Dermis blood vessel endothelial cell (primary cell): ENCODE data around the gene GALNS. TPM values are rescaled to one million over a fixed set of nuclear protein-coding genes. Genes with fewer than 3 reads are reported as not detected.

Experiments used
- DNase-seq: peaks from one replicate; pipeline ENCODE4 v3.0.0; 2010
- total RNA-seq: library from RNA; depleted of rRNA; stranded (reverse); fragments of >200 nt; gene quantifications from 2 replicates; pipeline ENCODE4 v1.2.3, GENCODE V29; 2014

GALNS gene
- total RNA-seq, 1 donor from 2014 or later: 25.0 TPM

DNA sequence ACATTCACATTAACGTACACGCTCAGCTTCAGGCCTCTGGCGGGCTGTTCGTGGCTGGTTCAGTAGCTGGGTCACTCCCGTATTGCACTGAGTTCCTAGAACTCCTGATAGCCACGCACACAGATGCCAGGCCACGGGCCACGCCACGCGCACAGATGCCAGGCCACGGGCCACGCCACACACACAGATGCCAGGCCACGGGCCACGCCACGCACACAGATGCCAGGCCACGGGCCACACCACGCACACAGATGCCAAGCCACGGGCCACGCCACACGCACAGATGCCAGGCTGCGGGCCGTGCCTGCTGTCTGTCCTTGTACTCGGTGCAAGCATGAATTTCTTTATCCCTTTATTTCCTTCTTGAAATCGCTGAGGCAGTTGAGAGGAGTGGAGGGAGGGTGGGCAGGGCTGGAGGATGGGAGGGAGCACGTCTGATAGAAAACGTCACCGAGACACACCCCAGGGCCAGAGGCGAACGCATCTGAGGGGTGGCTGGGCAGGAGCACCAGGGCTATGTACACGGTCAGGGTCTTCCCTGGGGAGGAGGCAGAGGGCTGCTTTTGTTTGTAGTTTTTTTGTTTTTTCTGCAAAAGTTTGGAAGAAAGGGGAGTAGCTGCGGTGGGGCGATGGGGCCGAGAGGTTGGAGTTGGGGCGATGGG is 18.3 kb upstream of the GALNS start:
- no peak for DNase-seq

DNA sequence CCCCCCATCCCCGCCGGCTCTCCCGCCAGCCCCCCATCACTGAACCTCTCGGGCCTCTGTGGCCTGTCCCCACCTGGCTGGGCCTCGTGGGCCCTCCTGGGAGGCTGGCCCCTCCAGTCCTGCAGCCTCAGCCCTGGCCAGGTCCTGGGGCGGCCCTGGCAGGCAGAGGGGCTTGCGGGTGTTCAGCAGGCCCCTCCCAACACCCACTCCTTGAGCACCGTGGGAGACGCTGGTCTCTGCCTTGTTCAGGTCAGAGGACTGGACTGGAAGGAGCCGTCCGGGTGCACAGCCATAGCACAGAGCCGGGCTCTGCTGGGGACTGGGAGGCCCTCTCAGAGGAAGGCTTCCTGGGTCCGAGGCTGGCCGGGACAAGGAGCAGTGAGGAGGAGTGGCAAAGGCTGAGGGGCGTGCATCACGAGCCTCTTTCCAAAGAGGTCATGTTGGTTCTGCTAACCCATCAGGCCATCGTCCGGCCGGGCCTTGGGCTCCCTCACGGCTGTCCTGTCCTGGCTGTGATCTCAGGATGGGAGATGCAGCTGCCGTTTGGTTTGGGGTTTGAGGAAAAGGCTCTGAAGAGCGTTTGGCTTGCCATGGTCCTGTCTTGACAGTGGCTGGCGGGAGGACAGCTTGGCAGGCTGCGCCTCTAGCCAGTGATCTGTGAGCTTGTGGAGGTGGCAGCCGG is 16.0 kb upstream of the GALNS start:
- no peak for DNase-seq

GRCh38 chr16:88871730-88872416 is 15.1 kb upstream of the GALNS start:
- no peak for DNase-seq

- no peak for DNase-seq
Observed at GRCh38 chr16:88871349-88871702, 14.6 kb upstream of the GALNS start.

DNA sequence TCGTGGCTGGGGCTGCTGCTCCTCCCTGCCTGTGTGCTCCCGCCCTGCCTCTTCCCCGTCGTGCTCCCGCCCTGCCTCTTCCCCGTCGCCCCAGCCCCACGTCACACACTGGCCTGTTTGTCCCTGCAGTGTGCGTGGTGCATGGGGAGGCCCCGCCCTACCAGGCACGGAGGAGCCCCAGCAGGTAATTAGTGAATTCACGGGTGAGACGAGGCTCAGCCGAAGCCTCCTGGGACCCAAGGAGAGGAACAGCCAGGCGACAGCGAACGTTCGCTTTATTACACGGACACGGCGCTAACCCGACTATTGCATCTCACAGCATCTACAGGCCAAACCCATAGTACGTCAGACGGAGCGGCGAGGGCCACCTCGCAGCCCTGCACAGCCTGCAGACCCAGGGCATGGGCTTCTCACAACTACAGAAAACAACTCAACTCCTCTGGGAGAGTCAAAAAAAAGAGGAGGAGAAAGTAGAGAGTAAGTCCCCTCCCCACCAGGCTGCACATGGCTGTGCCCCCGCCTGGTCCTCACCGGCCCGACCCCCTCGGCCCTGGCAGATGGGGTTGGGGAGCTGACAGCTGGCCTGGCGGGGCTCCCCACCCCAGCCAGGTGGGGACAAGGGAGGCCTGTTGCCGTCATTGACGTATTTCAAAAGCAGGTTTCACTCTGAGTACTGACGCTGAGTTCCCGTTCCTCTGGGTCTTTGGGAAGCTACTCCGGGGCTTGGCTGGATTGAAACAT is 14.0 kb upstream of the GALNS start:
- DNase-seq: no peak

DNA sequence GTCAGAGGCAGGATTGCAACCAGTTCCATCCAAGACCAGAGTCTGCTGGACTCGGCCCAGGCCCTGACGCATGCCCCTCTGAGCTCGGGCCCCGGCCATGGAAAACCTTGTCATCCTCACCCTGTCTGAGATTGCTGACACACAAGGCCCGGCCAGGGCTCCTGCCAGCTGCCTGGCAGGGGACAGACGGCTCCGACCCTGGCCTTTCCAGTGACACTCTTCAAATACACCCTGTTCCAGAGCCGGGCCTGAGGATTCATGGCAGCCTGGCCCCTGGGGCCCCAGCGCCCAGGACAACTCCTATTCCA is 12.9 kb upstream of the GALNS start:
- no peak for DNase-seq

DNA sequence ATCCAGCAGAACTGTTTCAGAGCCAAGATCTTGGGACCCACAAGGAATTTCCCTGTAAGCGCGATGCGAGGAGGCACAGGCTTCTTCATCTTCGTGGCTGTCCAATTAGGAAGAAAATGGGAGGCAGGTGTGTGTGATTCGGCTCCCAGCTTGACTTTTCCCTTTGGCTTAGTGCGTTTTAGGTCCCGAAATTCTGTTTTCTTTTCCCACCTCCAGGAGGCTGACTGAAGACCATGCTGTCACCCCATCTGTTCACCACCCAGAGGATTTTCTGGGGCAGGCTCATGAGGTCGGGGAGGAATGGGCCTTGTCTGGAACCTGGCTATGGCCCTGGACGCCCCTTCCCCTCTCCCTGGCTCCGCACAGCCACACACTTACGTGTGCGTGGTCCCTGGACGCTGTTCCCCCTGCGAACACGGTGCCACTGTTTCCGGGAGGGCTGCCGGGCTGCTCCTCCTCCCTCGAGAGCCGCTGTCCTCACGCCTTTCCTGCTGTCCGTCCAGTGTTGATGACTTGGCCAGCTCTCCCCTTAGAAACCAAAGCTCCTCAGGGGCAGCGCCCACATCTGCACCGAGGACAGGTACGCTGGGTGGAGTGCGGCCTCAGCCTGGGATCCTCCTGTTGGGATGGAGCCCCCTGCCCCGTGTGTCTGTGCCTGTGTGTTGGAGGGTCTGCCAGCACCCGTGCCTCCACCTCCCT is 12.4 kb upstream of the GALNS start:
- DNase-seq: no peak

DNA sequence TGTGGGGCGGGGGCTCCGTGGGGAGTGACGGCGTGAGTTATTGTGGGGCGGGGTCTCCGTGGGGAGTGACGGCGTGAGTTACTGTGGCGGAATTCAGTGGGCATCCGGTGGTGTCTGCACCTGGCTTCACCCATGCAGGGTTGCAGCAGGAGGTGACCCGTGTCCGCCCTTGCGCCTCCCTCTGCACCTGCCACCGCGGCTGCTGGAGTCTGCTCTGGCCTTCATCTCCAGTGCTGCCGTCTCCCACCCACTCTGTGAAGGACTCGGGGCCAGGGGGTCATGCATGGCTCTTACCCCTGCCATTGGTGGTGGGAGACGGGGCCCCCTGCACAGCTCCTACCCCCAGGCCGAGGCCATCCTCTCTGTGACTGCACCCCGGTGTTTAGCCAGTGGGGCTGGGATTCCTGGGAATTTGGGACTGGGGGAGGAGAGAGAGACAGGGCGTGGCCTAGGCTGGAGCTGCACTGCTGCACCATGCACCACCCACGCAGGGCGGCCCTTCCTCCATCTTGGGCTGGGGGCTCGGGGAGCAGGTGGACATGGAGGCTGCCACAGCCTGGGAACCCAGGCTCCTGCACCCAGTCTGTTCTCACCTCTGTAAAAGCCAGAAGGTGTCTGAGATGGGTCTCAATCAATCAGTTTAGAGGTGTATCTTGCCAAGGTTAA is 11.0 kb upstream of the GALNS start:
- DNase-seq: no peak

GRCh38 chr16:88866151-88866920 is 9.6 kb upstream of the GALNS start, which contains the start of gene PABPN1L:
Gene PABPN1L, minus strand, starts transcription at chr16:88866660. Its CDS starts 54 bp downstream, at chr16:88866606.
- DNase-seq: no peak

DNA sequence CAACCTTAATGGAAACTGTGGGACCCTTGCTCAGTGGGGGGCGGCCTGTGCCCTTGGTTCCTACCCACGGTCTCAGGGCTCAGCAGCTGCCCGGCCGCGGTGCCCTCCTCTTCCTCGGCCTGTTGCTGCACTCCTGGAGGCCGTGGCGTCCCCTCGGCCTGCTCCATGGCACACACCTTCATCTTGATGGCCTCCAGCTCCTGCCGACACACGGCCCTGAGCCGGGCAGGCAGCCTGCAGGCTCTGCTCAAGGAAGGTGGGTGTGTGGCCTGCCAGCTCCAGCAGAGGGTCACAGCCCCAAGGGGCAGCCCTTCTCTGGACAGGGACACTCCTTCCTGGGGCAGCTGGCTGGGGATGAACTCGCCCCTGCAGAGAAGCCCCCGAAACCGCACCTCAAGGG is 9.0 kb upstream of the GALNS start:
- DNase-seq: no peak

DNA sequence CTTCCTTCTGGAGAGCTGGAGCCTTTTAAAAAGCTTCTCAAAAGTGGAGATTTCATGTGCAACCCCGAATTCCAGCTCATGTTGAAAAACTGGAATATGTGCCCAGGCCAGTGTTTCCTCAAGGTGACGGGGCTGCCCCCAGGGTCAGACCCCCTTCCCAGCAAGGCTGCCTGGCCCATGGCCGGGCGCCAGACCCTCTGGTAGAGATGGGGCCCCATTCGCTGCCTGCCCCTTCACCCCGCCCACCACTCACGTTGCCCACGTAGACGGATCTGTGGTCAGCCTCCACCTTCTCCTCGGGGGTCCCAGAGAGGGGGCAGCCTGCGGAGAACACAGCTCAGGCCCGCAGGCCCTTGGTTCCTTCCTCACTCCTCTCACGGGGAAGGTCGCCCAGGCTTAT is 8.6 kb upstream of the GALNS start:
- DNase-seq: no peak

GRCh38 chr16:88864521-88864920 is 7.8 kb upstream of the GALNS start:
- DNase-seq: no peak

DNA sequence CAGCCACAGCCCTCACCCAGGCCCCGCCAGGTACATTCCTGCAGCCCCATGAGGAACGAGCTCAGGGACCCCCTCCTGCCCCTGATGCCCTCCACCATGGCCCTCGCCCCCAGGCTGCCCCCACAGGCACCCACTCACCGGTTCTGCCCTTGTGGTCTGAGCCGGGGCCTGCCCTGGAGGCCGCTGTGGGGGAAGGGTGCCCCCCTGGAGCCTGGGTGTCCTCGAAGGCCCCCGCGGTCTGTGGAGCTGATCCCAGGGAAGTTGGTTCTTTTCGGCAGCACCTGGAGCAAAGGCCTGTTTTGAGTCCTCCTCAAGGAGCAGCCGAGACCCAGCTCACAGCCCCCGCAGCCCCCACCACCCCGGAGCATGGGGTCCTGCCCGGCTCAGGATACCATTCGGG is 7.4 kb upstream of the GALNS start:
- no peak for DNase-seq

GRCh38 chr16:88863426-88863825 is 6.7 kb upstream of the GALNS start:
- DNase-seq: no peak

DNA sequence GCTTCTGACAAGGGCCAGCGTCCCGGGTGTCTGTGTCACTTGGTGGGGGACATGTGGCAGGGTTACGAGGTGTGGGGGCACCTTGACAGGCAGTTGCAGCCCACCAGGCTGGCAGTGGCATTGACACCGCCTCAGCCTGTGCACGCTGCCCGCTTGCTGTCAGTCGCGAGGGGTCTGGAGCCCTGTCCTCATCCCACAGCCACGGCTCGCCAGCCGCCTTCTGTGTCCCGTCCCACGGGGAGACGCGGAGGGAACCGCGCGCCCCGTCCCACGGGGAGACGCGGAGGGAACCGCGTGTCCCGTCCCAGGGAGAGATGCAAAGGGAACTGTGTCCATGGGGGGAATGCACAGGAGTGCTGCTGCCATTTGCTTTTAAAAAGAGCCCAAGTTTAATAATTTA is 6.2 kb upstream of the GALNS start:
- no peak for DNase-seq

DNA sequence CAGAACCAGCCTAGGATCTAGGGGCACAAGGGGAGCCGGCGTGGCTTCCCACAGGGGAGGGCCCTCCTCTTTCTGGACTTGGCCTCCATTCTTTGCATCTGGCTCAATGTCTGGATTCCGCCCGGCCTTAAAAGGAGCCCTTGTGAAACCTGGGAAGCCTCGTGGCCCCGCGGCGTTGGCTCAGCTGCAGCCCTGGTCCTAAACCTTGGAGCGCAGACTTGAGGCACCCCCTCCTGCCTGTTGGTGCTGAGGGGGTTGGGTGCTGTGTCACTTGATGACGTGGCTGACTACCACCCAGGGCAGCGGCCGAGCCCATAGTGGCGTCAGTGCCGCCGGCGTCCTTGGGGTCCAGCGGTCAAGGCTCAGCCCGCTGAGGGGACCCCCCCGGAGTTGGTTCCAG is 4.6 kb upstream of the GALNS start:
- no peak for DNase-seq

GRCh38 chr16:88859381-88860091 is 2.8 kb upstream of the GALNS start:
- no peak for DNase-seq

DNA sequence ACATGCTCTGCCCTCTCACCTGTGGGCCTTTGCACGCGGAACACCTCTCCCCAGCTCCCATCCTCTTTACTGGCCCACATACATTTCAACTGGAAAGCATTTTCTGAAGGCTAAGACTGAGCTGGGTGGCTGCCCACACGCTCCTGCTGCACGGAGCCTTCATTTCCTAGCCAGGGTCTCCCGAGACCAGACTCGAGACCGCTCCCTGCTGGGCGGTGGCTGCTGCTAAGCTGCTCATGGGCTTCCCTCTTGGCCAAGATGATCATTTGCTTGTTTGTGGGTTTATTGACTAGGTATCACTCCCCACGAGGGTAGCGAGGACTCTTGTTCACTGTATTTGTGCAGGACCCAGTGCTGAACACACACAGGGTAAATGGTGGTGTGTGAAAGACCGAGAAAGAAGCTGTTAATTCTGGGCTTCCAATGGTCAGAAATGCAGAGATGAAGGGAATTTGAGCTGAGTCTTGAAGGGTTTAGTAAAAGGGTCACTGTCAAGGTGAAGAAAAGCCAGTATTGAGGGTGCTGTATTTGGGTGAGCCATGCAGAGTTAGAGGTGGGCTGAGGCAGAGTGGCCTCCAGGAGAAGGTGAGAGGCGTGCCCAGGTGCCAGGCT is 1.1 kb upstream of the GALNS start:
- DNase-seq: peak; percentile 88

DNA sequence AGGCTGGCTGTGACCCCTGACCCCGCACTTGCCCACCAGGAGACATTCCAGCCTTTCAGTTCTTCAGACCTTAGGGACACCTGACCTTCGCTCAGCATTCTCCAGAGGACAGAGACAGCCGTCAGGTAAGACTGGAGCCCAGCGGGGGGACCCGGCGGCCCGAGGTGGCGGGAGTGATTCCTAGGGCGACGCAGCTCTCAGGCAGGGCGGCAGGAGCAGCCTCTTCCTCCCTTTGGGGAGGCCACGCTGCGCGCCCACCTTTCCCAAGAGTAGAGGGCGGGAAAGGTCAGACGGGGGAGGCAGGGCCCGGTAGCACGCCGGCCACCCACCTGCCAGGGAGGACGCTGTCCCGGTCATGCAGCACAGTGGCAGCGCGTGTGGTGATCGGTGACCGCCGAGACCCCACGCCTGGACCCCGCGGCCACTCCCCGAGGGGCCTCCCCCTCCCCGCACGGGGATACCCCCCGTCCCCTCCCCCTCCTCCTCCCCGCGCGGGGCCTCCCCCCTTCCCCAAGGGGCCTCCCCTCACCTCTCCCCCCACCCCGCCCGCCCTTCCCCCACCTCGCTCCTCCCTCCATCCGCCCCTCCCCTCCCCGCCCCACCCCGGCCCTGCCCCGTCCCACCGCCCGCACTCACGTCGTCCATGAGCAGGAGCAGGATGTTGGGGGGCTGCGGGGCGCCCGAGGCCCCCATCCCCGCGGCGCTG is 472 bp downstream of the GALNS start:
- DNase-seq: peak; percentile 5

DNA sequence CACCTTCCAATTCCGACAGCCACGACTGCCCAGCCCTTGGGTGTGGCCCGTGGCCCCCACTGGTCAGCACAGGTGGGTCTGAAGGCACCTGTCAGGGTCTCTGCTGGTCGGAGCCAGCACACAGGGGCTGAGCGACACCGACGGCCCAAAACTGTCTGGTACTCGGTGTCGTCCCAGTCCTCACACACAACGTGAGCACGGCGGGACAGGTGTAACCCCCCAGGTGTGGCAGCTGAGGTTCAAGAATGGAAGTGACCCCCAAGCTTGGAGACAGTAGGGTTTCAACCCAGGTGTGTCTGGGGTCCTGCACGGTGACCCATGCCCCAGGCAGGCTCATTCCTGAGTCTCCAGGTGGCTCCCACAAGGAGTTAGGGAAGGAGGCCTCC is 1.0 kb downstream of the GALNS start:
- DNase-seq: no peak
